VCaP (cell line): ENCODE data around the gene DOCK4.

Experiments
- H3K27ac ChIP-seq: fragments of 450-650 bp; 2 replicates; pipeline ENCODE4 v1.5.1; 2017
- TF ChIP-seq, protein P1 (sequence below): fragments of 450-650 bp; conservative IDR thresholded peaks from 2 replicates; pipeline ENCODE4 v1.5.1; 2017; ENCODE audit warnings: mild to moderate bottlenecking, moderate library complexity

The DOCK4 gene

DNA sequence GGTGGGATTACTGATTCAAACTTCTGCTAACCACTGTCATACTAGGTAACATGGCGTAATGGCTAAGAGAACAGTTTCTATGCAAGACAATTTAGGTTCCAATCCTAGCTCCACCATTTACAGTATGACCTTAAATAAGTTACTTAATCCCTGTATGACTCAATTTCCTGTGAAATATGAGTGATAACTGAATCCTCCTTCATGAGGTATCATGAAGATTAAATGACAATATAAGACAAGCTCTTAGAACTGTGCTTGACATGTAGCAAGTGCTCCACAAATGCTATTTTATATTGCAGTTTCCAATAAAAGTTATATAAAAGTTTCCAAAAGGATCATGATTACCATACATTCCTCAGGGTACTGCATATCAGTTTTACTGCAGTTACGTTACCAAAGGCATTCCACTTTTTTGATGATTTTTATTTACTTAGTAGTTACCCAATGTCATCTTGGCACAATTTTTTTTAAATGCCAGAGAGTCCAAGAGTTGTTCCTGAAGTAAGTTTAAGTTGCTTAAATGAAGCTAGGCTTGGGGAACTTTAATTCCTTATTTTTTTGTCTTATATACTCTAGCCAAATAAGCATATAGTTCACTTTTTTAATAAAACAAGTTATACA, 7.1 kb downstream of the DOCK4 start:
- no peak overlapping the region for H3K27ac ChIP-seq
- TF ChIP-seq, protein P1, sequence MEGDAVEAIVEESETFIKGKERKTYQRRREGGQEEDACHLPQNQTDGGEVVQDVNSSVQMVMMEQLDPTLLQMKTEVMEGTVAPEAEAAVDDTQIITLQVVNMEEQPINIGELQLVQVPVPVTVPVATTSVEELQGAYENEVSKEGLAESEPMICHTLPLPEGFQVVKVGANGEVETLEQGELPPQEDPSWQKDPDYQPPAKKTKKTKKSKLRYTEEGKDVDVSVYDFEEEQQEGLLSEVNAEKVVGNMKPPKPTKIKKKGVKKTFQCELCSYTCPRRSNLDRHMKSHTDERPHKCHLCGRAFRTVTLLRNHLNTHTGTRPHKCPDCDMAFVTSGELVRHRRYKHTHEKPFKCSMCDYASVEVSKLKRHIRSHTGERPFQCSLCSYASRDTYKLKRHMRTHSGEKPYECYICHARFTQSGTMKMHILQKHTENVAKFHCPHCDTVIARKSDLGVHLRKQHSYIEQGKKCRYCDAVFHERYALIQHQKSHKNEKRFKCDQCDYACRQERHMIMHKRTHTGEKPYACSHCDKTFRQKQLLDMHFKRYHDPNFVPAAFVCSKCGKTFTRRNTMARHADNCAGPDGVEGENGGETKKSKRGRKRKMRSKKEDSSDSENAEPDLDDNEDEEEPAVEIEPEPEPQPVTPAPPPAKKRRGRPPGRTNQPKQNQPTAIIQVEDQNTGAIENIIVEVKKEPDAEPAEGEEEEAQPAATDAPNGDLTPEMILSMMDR = no peak

DNA sequence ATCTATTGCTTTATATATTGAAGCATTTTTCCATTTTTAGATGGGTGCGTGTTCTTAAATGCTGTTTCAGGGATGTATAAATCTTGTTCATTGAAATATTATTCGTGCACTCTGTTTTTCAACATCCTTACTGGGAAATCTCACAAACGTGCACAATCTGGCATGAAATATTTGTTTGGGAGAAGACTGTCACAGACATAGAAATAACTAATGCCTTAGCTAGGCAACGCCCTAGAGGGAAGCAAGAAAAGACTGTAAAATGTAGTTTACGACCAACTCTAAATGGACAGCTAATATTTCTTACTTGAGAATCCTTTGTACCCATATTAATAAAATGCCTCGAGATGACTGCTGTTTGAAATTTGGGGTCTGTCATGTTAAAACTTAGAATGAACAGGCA, 8.9 kb downstream of the DOCK4 start:
- TF ChIP-seq, protein P1 = no peak

DNA sequence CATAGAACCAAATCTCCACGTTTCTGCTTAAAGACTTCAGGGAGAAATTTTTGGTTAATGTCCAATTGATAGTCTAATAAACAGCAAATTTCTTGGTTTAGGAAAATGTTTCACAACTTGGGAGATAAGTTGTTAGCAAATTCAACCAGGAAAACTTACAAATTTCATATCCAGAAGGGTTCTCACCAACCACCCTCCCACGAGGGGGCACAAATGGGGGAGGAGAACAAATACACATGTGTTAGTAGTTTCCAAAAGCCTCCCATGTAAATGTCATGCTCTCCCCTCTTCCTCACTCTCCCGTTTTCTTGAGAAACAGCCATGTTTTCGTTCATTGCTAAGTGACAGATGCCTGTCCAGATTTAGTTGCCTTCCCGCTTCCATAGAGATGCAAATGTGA, 10.5 kb downstream of the DOCK4 start:
- TF ChIP-seq, protein P1 = no peak
- H3K27ac ChIP-seq = no peak overlapping the region

More for the DNA sequence above, 8.9 kb downstream of the DOCK4 start:
- H3K27ac ChIP-seq = no peak overlapping the region

DNA sequence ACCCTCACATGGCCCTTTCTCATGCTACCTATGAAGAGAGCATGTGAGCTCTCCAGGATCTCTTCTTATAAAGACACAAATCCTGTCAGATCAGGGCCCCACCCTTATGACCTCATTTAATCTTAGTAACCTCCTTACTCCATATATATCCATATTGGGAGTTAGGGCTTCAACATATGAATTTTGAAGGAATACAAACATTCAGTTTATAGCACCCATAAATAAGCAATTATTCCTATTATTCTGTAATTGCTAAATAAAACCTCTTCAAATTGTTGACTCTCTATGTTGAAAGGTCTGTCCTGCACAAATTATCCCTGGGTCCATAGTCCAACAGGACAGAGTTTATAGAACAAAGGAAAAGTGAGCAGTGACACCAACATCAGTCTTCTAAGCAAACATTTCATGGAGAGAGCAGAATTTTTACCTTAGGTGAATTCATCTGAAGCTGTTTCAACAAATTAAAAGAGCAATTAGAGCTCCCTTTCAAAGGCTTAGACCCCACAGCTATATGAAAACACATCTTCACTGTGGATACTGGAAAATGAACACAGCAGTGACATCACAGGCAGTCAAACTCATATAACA, 12.2 kb downstream of the DOCK4 start:
- H3K27ac ChIP-seq = no peak overlapping the region
- TF ChIP-seq, protein P1 = no peak

DNA sequence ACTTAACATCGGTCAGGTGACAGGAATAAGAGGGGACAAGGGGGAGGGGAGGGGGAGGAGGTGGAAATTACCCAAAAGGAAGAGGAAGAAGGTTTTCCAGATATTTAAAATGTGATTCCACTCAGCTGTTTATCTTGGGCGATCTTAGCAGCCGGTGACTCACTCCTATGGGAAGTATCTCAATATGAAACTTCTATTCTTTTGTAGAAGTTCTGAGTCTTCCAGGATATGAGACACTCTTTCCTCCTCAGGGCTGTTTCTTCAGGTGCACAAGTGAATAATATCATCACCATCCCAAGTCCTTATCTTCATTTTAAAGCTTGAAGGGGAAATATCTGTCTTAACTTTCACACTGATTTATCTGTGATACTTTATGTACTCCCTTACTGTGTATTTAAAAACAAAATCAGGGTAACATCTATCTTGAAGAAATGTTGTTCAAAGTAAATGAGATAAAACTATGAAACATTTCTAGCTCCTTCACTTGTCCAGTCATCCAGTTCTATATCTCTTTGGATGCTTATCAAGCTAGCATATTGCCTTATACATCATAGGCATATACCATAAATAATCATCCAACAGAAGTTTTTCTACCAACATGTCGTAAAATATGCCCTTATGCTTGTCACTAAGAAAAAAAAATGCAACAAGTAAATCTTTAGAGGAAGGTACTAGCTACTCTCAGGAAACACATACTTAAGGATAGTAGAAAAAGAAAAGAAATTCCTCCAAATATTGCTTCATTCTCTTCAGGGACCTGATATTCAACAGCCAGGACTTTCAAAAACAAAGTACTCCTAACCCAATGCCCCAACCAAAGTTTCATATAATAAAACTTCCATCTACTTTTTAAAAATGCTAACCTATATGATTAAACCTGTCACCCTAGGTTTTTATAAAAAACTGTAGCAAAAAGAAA, 13.7 kb downstream of the DOCK4 start:
- H3K27ac ChIP-seq = no peak overlapping the region
- TF ChIP-seq, protein P1 = no peak

DNA sequence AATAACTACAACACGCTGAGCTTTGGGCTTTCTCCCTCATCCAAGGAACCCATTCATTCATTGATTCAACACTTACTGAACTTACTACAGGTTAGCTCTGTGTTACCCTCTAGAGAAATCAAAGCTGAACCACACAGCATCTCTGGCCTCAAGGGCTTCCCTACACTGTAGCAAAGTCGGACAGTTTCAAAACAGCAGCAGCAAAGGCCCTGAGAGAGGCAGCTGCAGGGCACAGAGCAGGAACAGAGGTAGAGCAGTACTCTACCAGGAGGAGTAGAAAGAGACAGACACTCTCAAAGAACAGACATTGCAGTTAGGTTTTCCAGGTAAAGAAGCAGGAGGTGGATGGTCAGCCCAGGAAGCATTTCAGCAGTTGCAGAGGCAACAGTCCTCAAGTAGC, 16.1 kb downstream of the DOCK4 start:
- no peak overlapping the region for H3K27ac ChIP-seq
- TF ChIP-seq, protein P1 = no peak

DNA sequence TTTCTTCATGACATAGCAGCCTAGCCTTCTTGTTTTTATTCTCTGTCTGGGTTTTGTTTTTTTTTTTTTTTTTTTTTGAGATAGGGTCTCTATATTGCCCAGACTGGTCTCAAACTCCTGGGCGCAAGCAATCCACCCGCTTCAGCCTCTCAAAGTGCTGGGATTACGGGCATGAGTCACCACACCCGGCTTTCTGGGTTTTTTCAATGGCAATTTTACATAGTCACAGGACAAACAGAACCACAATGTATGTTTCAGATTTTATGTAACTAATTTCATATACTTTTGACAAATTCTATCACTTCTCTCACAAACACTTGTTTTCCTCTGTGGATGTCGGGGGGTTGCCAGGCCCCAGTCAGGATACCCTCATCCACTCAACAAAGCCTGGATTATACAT, 16.5 kb downstream of the DOCK4 start:
- TF ChIP-seq, protein P1 = no peak
- no peak overlapping the region for H3K27ac ChIP-seq
